GM10266 (cell line): Measurements from ENCODE around the gene CTDSPL.

Source experiments
- DNase-seq: peaks from one replicate; pipeline ENCODE4 v3.0.0; 2012; ENCODE audit errors: extremely low spot score
- TF ChIP-seq, protein P1 (sequence below): IDR thresholded peaks from 2 replicates; pipeline ENCODE4 v1.5.1; 2012; ENCODE audit warnings: mild to moderate bottlenecking, low read depth; ENCODE audit not compliant: control insufficient read depth, insufficient read depth; ENCODE audit errors: missing control alignments

CTDSPL gene

DNA sequence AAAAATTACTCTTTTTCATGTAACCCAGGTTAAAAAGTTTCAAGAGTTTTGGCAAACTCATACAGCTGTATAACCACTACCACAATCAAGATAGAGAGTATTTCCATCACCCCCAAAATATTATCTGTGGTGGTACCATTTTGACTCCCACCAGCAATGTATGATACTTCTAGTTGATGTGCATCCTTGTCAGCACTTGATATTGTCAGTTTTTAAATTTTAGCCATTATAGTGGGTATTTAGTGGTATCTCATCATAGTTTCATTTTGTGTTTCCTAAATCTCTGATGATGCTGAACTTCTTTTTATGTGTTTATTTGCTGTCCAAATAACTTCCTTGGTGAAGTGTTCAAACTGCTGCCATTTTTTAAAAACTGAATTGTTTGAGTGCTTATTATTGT, 14.6 kb downstream of the CTDSPL start:
- DNase-seq: no peak
- TF ChIP-seq, protein P1, sequence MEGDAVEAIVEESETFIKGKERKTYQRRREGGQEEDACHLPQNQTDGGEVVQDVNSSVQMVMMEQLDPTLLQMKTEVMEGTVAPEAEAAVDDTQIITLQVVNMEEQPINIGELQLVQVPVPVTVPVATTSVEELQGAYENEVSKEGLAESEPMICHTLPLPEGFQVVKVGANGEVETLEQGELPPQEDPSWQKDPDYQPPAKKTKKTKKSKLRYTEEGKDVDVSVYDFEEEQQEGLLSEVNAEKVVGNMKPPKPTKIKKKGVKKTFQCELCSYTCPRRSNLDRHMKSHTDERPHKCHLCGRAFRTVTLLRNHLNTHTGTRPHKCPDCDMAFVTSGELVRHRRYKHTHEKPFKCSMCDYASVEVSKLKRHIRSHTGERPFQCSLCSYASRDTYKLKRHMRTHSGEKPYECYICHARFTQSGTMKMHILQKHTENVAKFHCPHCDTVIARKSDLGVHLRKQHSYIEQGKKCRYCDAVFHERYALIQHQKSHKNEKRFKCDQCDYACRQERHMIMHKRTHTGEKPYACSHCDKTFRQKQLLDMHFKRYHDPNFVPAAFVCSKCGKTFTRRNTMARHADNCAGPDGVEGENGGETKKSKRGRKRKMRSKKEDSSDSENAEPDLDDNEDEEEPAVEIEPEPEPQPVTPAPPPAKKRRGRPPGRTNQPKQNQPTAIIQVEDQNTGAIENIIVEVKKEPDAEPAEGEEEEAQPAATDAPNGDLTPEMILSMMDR: no peak

DNA sequence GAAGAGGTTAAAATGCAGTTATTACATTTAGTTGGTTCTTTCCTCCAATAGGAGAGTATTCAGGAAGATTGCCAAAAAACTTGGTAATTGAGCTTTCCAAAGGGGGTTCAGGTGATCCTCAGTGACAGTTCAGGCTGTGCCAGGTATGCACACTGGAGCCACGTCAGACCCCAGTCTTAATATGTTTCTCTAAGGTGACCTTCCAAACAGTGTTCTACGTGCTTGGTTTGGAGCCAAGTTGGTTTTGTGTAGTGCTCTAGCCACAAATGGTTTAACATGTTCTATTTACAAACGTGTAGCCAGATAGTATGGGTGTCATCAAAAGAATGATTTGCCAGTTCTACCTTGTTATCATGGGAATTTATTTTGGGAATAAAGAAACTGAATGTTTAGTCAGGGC, 21.0 kb downstream of the CTDSPL start:
- TF ChIP-seq, protein P1: no peak
- DNase-seq: no peak

DNA sequence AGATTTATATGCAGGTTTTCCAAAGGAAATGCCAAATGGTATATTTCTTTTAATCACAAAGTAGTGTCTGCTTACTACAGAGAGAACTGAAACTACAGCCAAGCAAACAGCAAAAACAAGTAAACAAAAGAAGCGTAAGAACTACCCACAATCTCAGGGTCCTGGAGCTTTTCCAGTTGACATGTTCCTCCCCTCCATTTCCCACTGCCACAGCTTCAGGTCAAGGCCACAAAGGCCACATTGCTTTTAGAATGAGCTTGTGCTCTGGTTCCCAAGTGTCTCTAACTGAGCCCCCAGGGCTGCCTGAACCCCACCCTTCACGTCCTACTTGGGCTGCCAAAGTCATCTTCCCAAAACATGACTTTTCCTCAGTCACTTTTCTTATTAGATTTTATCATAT, 24.1 kb downstream of the CTDSPL start:
- TF ChIP-seq, protein P1: no peak
- no peak for DNase-seq

DNA sequence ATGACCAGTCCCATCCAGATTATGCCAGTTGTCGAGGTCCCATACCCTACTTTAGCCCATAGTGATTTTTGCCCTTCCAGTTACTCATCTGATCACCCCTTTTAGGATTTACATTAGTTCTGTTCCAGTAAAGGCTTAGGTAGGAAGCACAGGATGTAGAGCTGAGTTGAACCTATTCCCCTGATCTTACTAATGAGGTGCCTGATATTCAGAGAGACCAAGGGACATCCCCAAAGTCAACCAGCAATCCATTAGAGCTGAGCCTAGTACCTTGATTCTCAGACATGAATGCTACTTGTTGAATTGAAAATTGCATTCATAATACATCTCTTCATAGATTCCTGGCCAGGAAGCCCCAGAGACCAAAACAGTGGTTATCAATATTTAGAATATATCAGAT, 24.7 kb downstream of the CTDSPL start:
- TF ChIP-seq, protein P1: no peak

DNA sequence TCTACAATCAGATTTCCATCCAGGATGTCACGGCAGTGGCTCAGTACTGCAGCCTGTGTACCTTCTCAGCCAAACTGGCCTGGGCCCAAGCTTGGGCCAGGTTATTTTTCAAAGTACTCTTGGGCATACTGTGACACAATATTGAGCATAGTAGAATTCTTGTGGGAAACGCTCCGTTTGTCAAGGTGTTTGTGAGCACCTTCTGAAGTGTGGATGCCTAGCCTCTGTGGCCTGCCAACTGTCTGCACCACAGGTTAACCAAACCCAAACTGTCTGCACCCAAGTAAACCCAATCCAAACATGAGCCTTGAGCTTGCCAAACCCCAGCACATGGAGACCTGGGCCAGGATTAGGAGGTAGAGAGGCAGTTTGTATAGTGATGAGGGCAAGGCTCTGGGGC, 25.4 kb downstream of the CTDSPL start:
- no peak for DNase-seq
- TF ChIP-seq, protein P1: no peak

More for the DNA sequence above, 24.7 kb downstream of the CTDSPL start:
- DNase-seq: no peak

DNA sequence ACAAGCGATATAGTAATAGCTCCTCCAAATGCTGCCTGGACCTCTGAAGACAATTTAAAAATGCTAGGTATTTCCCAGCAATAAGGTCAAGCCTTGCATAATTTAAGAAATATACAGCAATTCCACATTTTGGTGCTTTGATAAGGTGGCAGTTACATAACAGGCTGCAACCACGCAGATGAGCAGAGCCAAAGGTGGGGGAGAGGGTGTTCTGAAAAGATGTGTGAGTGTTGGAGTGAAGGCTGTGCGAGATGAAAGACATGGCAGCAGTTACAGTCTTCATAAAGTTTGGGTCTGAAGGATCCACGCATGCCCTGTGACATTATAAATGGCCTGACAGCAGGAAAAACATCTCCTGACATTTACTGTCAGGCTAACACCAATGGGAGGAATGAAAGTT, 26.1 kb downstream of the CTDSPL start:
- TF ChIP-seq, protein P1: no peak
- DNase-seq: no peak

DNA sequence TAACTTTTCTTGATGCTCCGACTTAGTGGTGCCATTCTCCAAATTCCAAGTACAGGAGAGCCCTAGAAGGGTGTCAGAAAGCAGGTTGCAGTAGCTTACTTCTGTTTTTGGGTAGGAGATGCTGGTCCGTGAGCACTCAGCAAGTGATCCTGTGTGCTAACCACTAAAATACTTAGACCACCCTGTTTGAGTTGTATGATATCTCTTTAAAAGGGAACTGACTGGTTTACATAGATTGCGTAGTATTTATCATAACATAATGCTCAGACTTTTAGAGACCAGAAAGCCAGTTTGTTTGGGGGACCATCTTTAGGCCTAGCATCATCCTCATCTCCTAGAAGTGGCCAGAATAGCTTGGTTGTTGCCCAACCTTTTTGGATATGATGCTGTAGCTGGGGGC, 26.7 kb downstream of the CTDSPL start:
- DNase-seq: no peak
- TF ChIP-seq, protein P1: no peak
